Ecto neural progenitor cell (in vitro differentiated cells): ENCODE data around the gene ATP1A2.
A peak's percentile ranks its signal among the peaks of the same experiment; 100 is the strongest.

ENCODE experiments used
- DNase-seq: peaks from one replicate; pipeline ENCODE4 v3.0.0-alpha.2; 2018; ENCODE audit warnings: low spot score

ATP1A2 gene

DNA sequence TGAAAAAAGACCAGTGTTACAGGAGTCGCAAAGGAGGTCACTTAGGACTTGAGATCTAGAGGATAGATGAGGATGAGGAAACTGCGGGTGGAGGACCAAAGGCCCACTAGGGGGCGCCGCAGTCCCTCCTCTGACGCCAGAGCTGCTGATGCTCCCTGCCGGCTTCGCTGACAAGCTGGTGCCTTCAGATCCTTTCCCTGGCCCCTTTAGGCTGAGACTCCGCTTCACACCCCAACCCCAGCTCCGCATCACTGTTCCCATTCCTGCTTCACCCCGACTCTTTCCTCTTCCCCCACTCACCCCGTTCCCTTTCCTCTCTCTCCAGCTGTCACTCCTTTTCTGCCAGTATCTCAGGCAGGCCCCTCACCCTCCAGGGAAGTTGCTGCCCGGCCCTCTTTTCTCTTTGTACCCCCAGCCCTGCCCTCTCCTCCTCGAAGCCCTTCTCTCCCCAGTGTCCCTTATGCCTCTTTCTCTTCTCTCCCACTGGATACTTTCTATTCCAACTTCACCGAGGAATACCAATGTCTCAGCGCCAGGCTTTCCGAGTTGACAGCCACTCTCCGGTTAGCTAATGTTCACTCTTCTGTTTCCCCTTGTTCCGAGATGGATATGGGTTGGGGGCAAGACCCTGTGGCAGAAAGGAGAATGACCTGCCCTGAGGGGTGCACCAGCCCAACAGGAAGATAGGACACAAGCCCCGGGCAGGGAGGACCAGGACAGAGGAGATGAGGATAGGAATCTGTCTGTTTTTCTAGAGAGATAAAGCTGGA lies 29.7 kb upstream of the ATP1A2 start:
- DNase-seq: peak; percentile 87

DNA sequence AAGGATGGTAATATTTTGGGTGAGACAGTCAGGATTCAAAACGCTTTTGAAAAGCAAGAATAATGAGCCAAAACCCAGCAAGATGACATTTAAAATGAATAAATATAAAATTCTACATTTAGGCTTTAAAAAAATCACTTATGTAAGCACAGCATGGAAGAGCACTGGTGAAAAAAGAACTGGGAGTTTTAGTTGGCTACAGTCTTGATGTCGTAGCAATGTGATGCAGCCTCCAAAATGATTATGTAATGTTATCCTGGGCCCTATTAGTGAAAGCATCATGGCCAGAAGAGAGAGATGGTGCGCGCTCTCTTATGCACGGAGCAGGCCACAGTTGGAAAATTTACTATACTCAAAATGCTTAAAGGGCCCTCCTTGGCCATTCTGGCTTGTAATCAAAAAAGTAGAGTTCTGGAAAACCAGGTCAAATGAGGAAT lies 29.1 kb upstream of the ATP1A2 start:
- no peak for DNase-seq

DNA sequence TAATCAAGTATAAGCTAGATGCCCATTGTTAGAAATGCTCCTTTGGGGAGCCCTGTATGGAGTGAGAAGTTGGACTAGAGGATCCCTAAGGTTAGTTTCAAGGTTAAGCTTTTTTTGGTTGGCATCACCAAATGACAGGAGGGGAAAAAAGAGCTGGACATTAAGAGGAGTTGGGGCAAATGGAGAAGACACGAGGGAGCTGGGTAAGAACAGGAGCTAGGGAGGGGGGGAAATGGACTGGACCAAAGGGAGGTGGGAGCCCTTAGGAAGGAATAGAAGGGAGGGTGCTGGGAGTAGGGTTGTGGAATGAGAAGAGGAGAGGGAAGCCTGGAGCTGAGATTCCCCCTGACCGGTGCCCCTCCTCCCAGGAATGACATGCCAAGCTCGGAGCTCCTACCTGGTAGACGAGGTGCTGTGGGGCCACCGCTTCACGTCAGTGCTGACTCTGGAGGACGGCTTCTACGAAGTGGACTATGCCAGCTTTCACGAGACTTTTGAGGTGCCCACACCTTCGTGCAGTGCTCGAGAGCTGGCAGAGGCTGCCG lies 28.4 kb upstream of the ATP1A2 start:
- DNase-seq: no peak

DNA sequence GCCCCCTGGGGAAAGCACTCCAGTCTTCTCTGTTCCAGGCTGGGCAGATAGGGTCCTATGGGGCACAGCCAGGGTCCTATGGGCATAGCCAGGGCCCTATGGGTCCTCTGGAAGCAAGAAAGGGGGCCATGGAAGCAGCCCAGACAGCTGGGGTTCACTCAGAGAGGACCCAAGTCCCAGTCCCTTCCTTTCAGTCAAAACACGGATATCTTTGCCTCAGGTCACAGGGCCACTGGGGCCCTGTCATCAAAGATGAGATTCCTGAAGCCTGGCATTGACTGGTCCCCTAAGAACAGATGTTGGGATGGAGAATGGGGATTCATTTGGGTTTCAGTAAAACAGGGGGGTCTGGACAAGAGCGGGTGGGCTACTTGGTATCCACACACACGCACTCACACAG lies 25.7 kb upstream of the ATP1A2 start:
- no peak for DNase-seq

DNA sequence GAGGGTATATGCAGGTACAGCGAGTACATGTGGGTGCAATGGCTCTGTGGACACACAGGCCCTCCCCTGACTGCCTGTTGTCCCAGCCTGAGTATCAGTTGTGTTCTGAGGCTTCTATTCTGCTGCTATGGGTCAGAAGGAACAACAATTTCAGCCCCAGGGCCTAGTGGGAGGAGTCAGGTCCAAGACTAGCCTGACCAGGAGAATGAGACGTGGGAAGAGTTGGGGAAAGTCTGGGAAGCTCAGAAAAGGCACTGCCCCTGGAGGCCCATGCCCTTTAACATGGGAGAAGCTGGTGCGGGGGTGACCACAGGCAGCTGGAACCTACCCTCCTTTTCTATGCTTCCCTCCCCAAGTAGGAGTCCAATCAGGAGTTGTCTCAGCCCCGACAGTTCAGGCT lies 24.8 kb upstream of the ATP1A2 start:
- no peak for DNase-seq

DNA sequence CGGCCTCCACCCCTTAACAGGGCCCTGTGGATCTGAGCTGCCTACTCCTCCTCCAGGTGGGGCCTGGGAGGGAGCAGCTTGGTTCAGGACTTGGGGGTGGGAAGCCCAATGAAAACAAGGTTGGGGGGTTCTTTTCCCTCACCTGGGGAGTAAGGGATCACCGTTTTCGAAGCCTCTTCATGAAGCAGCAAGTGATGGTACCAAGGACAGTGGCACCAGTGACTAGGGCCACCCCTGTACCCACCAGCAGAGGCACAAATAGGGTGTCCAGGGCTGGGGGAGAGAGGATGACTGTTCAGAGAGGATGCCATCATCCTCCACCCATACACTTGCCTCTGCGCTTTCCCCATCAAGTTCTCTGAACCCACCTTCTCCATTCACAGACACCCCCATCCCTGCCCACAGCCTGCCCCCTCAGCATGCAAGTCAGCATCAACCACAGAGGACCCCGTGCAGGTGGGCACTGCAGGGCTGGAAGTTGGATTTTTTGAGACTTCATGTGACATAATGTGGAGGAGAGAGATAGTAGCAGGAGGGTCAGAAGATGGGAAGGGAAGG lies 23.8 kb upstream of the ATP1A2 start:
- no peak for DNase-seq

DNA sequence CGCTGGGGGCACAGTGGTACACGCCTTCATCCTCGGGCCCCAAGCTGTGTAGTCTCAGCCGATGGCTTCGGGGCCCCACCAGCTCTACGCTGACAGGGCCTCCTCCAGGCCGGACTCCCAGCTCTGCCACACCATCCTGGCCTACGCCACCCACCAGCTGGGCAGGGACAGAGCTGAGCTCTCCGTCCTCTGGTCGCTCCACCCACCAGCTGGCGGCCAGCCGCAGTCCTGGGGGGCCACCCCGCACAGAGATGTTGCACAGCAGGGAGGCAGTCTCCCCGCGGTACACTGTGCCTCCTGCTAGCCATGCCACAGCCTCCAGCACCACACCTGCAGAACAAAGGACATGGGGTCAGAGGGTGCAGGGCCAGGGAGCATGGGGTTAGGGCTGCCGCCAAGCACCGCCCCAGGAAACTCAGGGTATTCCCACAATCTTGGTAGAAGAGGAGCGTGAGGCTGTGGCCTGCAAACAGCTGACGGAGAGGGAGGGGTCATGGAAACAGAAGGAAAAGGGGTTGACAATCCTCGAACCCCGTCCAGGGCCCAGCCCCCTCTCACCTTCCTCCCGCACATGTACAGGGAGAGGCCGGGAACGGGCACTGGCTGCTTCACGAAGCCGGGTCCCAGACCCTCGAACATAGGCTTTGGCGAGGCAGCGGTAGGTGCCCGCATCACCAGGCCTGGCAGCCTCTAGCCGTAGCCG lies 23.0 kb upstream of the ATP1A2 start:
- no peak for DNase-seq

DNA sequence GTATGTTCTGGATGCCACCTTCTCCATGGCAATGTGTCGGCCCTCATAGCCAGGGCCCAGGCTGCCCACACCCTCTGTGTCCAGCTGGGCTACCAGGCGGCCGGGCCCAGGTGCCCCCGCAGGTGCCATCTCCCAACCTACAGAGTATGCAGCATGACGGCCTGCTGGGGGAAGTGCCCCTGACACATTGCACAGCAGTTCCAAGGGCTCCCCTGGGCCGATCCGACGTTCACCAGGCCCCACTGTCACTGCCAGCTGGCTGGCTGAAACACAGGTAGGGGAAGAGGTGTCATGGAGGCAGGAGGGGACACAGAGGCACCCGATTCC lies 22.5 kb upstream of the ATP1A2 start:
- no peak for DNase-seq

DNA sequence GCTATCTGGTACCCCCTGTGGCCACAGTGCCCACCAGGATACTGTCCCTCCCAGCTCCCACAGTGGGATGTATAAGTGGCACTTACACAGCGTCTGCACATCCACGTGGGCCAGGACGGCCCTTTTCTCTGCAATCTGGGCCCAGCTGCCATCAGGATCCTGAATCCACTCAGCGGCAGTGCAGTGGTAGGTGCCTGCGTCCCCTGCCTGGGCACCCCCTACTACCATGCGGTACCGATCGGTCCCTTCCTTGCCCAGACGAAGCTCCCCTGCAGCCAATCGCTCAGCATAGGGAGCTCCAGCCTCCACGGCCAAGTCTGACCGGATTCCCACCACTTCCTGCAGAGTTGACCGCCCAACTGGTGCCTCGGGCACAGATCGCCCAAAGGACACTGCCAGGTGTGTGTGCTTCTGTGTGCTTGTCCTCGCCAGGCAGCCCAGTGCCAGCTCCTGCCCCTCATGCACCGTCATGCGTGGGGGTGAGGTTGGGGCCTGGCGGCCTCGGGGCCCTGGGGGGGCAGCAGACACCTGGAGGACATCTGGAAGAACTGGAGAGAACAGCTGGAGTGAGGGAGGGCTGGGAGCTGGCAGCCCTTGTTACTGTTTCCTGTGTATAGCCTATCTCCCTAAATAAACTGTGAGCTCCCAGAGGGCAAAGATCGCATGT lies 21.8 kb upstream of the ATP1A2 start:
- DNase-seq: no peak

DNA sequence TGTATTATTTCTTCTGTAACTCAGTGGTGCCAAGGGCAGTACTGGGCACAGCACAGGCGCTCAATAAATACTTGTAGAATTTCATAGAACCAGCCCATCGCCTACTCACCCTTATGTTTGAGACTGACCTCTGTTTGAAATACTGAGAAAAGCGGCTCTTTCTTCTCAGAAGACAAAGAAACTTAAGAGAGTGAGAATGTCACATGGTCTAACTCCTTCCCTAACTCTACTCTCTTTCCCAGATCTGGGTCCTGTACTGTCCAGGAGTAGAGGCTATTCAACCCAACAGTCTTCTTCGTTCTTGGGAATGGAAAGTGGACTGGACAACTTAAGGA lies 21.3 kb upstream of the ATP1A2 start:
- DNase-seq: no peak

DNA sequence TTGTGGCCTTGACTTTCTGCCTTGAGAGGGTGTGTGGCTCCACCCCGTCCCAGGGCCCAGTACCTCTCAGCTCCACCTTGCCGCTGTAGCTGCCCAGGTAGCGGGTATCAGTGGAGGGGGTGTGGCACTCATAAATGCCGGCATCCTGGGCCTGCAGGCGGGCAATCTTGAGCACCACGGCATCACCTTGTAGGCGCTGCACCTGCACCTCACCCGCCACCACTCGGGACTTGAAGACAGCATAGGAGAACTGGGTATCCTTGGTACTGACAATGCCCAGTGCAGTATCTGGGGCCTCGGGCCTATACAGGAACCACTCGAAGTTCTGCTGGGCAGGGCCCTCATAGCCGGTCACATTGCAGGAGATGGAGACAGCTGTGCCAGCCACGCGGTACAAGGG lies 20.8 kb upstream of the ATP1A2 start:
- DNase-seq: no peak

DNA sequence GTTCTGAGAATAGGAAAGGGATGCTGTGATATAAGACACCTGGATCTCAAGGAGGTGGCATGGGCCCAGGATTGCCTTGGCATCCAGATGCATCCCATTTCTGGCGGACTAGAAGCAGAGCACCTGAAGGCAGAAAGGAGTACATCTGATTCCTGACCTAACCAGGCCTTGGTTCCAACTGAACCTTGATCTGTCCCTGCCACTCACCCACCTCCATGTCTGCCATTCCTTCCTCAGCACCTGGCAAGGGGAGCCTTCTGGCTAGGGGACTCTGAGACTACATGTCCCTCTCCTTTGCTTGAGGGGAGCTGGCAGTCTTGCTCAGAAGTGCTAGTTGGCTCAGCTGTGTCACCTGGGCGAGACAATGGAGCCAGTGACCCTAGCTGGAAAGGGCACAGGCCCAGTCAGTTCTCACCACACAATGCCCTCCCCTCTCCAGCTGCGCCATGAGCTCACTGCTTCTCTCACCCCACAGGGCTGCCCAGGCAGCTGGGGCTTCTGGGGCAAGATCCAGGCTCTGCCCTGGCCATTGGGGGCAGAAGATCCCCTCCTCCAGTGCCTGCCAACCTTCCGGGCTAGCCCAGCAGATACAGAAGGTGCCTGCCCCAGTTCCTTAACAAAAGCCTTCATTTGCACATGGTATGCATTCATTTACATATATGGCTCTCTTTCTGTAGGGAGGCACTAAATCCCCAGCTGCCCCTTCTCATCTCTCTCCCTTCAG lies 20.0 kb upstream of the ATP1A2 start:
- DNase-seq: no peak

DNA sequence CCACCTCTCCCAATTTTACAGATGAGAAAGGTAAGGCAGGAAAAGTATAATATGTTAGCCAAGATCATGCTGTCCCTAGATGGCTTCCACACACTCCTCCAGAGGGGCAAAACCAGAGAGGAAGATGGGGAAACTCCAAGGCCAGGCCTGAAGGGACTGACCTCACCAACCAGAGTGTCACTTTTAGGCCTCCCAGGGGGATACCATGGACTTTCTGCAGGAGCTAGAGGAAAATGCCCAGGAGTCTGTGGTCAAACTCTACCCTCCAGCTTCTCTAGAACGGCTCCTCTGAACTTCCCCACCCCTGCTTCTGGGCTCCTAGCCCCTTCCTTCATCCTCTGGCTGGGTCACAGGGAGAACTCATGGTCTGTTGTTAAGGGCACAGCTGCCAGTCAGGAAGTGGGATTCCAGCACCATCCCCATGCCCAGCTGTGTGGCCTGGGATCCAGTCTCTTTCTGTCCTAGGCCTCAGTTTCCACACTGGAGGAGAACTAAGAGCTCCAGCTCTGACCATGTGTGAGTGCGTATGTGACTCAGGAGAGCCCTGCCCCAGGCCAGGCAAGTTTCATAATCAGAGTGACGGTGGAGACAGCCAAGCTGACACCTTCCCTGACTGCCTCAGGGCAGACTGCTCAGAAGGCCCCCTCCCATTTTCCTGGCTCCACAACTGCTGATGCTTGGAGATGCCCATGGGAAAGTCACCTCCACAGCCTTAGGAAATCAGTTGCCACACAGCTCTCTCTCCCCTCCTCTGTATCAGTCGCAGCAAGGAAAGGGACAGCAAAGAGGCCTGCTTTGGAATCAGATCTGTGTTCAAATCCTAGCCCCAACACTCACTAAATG lies 19.1 kb upstream of the ATP1A2 start:
- DNase-seq: no peak

DNA sequence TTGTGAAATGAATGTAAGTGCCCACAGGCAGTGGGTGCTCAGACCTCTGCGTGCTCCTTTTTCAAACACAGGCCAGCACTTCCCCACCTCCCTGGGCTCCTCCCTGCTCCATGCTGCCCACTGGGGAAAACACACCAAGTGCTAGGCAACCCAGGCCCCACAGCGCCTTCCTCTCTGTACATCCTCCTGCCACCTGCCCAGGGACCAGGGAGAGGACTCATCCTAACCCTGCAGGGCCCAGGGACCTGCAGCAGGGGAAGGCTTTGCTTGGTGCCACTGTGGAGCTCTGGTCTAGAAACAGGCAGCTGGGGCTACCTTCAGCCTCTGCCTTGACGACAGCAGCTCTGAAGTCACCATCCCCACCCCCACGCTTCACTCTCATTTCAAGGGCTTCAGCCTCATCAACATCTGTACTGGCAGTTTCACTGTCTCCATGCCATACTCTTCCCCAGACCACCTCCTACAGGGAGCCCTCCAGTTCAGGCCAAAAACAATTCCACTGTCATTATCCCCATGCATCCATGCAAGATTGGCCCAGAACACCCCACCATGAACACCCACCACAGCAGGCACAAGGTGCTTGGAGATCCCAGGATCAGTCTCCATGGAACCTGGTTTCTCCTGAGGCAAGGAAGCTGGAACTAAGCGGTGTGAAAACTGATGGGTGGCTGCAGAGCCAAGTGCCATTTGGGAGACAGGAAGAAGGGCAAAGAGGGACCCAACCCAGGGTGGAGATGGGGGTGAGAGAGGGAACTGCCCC lies 18.2 kb upstream of the ATP1A2 start:
- no peak for DNase-seq

DNA sequence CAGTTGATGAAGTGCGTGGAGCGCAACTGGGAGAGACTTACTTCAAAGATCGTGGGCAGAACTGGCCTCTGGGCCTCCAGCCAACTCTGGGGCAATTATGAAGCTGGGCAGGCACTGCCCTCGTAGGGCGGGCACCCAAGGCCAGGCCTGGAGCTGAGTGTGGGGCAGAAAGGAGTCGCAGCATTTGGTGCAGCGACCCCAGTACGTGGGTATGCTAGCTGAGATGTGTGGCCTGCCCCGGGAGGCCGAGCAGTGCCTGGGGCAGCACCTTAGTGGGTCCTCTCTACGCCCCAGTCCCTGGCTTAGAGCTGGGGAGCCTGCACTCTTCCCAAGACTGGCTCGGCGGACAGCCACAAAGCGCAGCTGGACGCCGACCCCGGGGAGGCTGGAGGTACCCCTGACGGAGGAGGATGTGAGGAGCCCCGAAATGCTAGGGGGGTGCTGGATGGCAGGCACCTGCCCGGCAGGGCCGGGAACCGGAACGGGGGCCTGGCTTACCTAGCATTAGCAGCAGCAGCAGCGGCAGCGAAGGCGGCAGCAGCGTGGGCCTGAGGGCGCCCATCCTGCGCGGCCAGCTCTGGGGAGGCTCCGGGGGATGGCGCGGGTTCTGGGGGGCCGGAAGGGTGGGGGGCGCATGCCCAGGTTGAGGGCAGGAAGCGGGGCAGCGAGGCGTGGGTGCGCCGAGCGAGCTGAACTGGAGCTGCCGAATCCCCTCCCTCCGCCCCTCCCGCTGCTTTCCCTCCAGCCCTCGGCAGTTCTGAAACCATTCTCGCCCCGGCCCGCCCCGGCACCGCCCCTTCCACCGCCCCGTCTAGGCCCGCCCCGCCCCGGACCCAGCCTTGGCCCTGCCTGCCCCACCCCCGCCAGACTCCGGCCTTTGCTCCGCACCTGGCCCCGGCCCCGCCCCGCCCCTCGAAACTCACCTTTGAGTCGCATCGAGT lies 17.4 kb upstream of the ATP1A2 start, which contains the start of gene IGSF8:
IGSF8 (minus strand) TSS at position 709 of the 941 bp plus-strand sequence; CDS start at position 562, 147 bp downstream.
- DNase-seq: peak; percentile 97

DNA sequence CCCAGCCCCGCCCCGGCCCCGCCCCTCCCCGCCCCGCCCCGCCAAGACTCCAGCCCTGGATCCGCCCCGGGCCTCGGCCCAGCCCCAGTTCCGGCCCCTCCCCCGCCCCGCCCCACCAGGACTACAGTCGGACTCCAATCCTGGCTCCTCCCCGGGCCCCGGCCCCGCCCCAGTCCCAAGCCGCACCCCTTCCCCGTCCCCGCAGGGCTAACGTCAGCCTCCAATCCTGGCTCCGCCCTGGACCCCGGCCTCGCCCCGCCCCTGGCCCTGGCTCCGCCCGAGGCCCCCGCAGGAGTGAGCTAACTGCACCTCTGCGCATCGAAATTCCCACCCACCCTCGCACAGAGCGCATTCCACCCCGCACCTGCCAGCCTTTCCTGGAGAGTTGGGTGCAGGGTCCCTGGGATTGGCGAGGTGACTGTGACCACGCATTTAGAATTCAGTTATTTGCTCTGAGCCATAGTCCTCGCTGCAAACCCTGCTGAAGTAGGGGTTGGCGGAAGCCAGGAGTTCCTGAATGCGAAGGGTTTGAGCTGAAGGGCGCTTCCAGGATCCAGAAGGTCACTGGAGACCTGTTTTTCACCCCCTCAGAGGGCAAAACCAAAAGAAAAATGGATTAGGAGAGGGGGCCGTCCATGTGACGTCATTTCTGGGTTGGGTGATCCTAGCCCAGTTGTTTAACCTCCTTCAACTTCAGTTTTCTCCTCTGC lies 16.6 kb upstream of the ATP1A2 start:
- DNase-seq: peak; percentile 99

DNA sequence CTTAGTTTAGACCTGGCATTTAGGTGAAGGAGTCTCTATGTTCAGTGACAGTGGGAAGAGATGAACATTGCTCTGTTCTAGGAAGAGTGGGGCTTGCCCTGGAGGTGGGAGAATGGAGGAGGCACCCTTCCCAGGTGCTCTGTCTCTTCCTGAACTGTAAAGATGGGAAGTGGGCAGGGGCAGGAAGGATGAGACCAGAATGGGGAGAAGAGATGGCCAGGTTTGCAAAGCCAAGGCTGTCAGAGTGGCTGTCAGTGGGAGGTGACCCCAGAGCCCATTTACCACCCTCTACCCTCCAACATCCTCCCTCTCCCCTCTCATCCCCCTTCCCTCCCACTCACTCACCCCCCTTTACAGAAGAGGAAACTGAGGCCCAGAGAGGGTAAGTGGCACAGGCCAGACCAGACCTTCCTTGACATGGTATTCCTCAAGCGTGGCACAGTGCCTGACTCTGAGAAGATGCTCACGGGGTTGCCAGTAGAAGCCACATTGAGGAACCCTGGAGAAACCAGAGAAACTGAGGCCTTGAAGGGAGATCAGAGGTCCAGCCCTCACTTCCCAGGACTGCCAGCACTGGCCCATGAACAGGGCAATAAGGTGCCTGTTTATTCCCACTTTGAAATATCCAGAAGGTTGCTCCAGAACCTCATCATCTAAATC lies 15.7 kb upstream of the ATP1A2 start:
- DNase-seq: no peak
